ENCODE measurements around the gene KLHL17. TPM values are rescaled to one million over a fixed set of nuclear protein-coding genes. Genes with fewer than 3 reads are reported as not detected.
A peak's percentile ranks its signal among the peaks of the same experiment; 100 is the strongest.

The KLHL17 gene
- total RNA-seq, 1 donor from 2014 or later: 6.4 TPM

DNA sequence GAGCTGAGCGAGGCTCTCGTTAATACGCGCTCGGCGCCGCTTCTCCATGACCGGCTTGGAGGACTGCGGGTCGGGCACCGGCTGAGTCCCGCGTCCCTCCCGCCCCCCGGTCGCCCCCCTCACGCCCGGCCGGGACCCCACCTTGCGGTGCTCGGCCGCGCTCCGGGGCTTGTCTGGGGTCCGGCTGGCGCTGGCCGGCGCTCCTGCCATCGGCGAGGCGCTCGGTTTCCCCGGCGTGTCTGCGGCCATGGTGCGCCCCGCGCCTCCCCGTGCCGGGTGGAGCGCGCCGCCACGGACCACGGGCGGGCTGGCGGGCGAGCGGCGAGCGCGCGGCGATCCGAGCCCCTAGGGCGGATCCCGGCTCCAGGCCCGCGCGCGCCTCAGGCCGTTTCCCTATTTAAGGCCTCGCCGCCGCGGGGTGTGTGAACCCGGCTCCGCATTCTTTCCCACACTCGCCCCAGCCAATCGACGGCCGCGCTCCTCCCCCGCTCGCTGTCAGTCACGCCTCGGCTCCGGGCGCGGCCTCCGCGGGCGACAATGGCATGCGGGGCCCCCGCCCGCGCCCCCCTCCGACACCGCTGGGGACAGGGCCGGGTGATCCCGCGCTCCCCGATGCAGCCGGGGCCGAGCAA lies 39.5 kb downstream of the KLHL17 start, which contains the start of gene HES4:
HES4 (minus strand) TSS at position 373 of the 632 bp plus-strand sequence; CDS start at position 249, 124 bp downstream.
- intact Hi-C loops (cut with micrococcal nuclease): no loop called here
- DNase-seq: peak; percentile 95
- Histone ChIP-seq H3K4me1 (peaks cover 54% of the 10 kb centered on the region), H3K9me3 (replicated peaks) (no peaks in the 10 kb centered on the region), H3K36me3 (no peaks in the 10 kb centered on the region), H3K4me3 (peak within 1 kb of the TSS; percentile 77), H3K27me3 (ENCODE audit: low read depth) (no peaks in the 10 kb centered on the region), H3K27ac (replicated peaks) (peak within 1 kb of the TSS; percentile 99)
- TF ChIP-seq, protein P1, sequence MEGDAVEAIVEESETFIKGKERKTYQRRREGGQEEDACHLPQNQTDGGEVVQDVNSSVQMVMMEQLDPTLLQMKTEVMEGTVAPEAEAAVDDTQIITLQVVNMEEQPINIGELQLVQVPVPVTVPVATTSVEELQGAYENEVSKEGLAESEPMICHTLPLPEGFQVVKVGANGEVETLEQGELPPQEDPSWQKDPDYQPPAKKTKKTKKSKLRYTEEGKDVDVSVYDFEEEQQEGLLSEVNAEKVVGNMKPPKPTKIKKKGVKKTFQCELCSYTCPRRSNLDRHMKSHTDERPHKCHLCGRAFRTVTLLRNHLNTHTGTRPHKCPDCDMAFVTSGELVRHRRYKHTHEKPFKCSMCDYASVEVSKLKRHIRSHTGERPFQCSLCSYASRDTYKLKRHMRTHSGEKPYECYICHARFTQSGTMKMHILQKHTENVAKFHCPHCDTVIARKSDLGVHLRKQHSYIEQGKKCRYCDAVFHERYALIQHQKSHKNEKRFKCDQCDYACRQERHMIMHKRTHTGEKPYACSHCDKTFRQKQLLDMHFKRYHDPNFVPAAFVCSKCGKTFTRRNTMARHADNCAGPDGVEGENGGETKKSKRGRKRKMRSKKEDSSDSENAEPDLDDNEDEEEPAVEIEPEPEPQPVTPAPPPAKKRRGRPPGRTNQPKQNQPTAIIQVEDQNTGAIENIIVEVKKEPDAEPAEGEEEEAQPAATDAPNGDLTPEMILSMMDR (IDR thresholded peaks at IDR 0.05; ENCODE audit: borderline replicate concordance): no peak

DNA sequence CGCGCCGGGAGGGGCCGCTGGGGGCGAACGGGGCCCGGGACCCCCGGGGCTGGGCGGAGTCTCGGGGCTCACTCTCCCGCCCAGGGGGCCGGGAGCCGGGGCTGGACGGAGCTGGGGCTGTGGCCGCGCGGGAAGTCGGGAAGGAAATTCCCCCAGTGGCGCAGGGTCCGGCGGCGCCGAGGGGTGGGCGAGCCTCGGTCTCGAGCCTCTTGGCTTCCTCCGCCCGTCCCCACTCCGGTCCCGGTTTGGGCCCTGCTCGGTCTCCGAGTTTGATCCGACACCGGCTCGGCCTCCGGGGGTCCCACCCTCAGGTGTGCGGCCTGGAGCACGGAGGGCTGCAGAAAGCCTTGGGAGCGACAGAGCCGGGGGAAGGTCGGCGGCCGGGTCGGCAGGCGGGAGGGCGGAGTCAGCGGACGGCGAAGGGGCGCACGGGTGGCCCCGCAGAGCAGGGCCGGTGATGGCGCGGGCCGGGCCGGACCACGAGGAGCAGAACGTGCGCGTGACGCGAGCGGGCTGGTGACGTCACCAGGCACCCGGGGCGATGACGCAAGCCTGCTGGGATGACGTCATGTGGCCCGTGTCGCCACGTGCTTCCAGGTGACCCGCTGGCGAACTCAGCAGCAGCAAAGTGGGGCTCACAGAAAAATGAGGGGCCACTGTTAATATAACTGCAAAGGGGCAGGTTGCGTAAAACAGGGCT lies 40.1 kb downstream of the KLHL17 start:
- DNase-seq: peak; percentile 81
- Histone ChIP-seq H3K36me3 (no peaks in the 10 kb centered on the region), H3K9me3 (replicated peaks) (no peaks in the 10 kb centered on the region), H3K27me3 (ENCODE audit: low read depth) (no peaks in the 10 kb centered on the region), H3K4me3 (peak overlapping the region; percentile 77), H3K27ac (replicated peaks) (peak overlapping the region; percentile 99), H3K4me1 (peaks cover 61% of the 10 kb centered on the region)
- TF ChIP-seq, protein P1 (IDR thresholded peaks at IDR 0.05; ENCODE audit: borderline replicate concordance): no peak
- intact Hi-C loops (cut with micrococcal nuclease): no loop called here

- DNase-seq: no peak
- Histone ChIP-seq H3K27me3 (ENCODE audit: low read depth) (no peaks in the 10 kb centered on the region), H3K27ac (replicated peaks) (peak overlapping the region; percentile 99), H3K36me3 (no peaks in the 10 kb centered on the region), H3K4me1 (peaks cover 68% of the 10 kb centered on the region), H3K4me3 (peak overlapping the region; percentile 77), H3K9me3 (replicated peaks) (no peaks in the 10 kb centered on the region)
- intact Hi-C loops (cut with micrococcal nuclease): no loop called here
- TF ChIP-seq, protein P1 (IDR thresholded peaks at IDR 0.05; ENCODE audit: borderline replicate concordance): no peak
Measured at GRCh38 chr1:1001057-1001783, 40.8 kb downstream of the KLHL17 start.

DNA sequence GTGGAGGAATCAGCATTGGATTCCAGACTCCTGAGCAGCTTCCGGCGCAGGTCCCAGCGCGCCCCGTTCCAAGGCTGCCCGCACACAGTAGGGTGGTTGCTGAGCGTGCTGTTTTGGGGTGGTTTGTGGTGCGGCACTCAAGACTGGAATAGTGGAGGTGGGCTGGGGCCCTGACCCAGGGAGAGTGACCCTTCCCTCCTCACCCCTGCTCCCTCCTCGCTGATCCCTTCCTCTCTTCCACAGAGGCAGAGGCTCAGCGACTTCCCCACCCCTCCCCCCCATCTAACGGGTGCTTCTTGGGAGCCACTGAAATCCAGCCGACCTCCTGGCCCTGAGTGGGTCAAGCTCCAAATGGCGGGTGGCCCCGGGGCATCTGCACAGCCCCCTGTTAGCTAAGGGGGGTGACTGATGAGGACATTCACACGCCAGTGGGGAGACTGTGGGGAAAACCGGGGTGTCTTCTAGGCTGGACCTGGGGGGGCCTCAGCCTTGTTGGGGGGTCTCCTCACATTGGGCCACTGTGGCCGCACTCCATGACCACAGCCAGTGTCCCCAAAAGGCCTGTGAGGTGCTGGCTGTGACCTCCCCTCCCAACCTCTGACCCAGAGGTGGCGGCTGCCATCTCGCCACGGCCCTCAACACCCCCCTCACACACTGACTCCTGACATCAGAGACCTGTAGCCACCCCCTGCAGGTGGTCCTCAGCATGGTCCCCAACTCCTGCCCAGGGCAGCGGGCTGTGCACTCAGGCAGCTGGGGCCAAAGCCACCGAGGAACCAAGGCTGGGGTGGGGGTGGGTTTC lies 43.4 kb downstream of the KLHL17 start:
- H3K27ac ChIP-seq (replicated peaks): no peak overlapping the region
- intact Hi-C loops (cut with micrococcal nuclease): no loop called here
- no peak overlapping the region for H3K4me3 ChIP-seq
- DNase-seq: no peak
- H3K4me1 ChIP-seq: peaks cover 53% of the 10 kb centered on the region
- no peaks in the 10 kb centered on the region for H3K27me3 ChIP-seq (ENCODE audit: low read depth)
- no peaks in the 10 kb centered on the region for H3K36me3 ChIP-seq
- TF ChIP-seq, protein P1 (IDR thresholded peaks at IDR 0.05; ENCODE audit: borderline replicate concordance): no peak
- no peaks in the 10 kb centered on the region for H3K9me3 ChIP-seq (replicated peaks)

DNA sequence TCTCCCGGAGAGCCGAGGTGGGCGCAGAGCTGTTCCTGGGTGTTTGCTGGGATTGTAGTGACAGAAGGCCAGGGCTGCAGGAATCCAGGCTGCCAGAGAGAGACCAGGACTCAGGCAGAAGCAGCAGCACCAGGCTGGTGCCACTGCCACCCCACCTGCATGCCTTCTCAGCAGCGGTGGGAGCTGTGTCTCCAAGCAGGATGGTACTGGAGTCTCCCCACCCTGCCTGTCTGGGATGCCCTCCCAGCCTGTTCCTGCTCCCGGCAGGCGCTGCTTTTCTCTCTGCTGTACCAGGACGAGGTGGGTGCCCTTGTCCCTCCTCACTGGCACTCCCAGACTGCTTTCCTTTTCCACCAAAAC lies 44.0 kb downstream of the KLHL17 start:
- no peak overlapping the region for H3K4me3 ChIP-seq
- DNase-seq: no peak

More for the DNA sequence above, 44.0 kb downstream of the KLHL17 start:
- H3K36me3 ChIP-seq: no peaks in the 10 kb centered on the region
- no peak overlapping the region for H3K27ac ChIP-seq (replicated peaks)
- TF ChIP-seq, protein P1 (IDR thresholded peaks at IDR 0.05; ENCODE audit: borderline replicate concordance): no peak
- no peaks in the 10 kb centered on the region for H3K9me3 ChIP-seq (replicated peaks)
- H3K27me3 ChIP-seq (ENCODE audit: low read depth): no peaks in the 10 kb centered on the region
- H3K4me1 ChIP-seq: peaks cover 48% of the 10 kb centered on the region
- intact Hi-C loops (cut with micrococcal nuclease): no loop called here

Data from left ventricle myocardium inferior (tissue), 1 donor.